ENCODE measurements around the gene RAI2.

The RAI2 gene

DNA sequence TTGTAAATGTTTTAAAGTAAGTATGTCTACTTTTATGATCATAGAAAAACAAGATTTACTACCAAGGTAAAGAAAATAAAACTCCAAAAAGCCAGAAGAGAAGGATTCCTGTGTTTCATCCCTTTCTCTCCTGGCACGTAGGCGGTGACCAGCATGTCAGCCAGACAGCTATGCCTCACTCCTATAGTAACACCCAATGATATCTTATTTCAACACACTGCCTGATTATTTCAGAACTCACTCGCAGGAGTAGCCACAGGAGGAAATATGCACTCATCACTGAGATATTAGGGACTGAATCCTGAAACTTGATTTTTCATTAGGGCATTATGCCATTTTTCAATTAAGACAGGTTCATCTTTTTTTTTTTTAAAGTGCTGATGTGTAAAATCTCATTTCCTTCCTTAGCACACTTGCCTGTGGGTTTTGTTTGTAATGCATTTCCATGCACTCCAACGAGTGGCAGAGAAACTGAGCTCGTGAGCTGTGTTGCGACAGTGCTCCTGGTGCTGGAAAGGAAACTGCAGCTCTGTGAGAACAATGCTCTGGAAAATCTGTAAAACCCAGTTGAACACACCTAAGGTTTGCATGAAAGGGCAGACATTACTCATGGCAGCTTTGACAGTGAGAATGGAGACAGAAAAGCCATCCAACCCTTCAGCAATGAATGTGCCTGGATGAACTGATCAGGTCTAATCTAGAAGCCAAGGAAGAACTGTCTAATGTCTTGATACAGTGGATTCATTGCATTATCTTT, 18.2 kb downstream of the RAI2 start:
- H3K27me3 ChIP-seq (replicated peaks), result no peaks in the 10 kb centered on the region
- TF ChIP-seq, protein P1, sequence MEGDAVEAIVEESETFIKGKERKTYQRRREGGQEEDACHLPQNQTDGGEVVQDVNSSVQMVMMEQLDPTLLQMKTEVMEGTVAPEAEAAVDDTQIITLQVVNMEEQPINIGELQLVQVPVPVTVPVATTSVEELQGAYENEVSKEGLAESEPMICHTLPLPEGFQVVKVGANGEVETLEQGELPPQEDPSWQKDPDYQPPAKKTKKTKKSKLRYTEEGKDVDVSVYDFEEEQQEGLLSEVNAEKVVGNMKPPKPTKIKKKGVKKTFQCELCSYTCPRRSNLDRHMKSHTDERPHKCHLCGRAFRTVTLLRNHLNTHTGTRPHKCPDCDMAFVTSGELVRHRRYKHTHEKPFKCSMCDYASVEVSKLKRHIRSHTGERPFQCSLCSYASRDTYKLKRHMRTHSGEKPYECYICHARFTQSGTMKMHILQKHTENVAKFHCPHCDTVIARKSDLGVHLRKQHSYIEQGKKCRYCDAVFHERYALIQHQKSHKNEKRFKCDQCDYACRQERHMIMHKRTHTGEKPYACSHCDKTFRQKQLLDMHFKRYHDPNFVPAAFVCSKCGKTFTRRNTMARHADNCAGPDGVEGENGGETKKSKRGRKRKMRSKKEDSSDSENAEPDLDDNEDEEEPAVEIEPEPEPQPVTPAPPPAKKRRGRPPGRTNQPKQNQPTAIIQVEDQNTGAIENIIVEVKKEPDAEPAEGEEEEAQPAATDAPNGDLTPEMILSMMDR (IDR thresholded peaks at IDR 0.05; ENCODE audit: low read depth, low read length, missing control alignments), result no peak
- DNase-seq, result no peak
- in situ Hi-C loops (cut with HindIII; ENCODE audit: low pct_ligation_motif_present, low sequenced_read_pairs), result no loop called here
- H3K36me3 ChIP-seq (replicated peaks), result no peaks in the 10 kb centered on the region
- no peak overlapping the region for H3K4me3 ChIP-seq (ENCODE audit: low read depth, low read length)
- H3K27ac ChIP-seq, result no peak overlapping the region

GRCh38 chrX:17839269-17839668, 21.8 kb downstream of the RAI2 start:
- TF ChIP-seq, protein P1 (IDR thresholded peaks at IDR 0.05; ENCODE audit: low read depth, low read length, missing control alignments), result no peak
- H3K36me3 ChIP-seq (replicated peaks), result no peaks in the 10 kb centered on the region
- no peak overlapping the region for H3K4me3 ChIP-seq (ENCODE audit: low read depth, low read length)
- in situ Hi-C loops (cut with HindIII; ENCODE audit: low pct_ligation_motif_present, low sequenced_read_pairs), result no loop called here
- no peaks in the 10 kb centered on the region for H3K27me3 ChIP-seq (replicated peaks)
- H3K27ac ChIP-seq, result no peak overlapping the region
- no peak for DNase-seq

DNA sequence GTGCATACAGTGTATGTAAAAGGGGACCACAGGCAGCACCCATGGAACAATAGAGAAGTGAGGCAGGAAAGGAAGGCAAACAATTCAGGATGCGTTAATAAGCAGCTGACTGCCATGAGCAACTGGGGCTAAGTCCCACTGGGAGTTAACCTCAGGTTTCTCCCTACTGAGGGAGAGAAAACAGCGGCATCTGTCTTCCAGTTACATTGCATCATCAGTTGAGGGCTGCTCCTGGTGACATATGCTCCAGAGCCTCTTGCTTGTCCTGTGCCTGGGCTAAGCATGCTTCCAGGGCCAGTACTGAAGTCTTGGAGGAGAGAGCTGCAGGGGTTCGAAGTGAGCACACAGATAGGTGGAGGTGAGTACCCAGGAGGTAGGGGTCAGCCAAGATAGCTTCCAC, 24.3 kb downstream of the RAI2 start:
- H3K27ac ChIP-seq, result no peak overlapping the region
- TF ChIP-seq, protein P1 (IDR thresholded peaks at IDR 0.05; ENCODE audit: low read depth, low read length, missing control alignments), result no peak
- H3K36me3 ChIP-seq (replicated peaks), result no peaks in the 10 kb centered on the region
- H3K4me3 ChIP-seq (ENCODE audit: low read depth, low read length), result no peak overlapping the region
- DNase-seq, result no peak
- no peaks in the 10 kb centered on the region for H3K27me3 ChIP-seq (replicated peaks)
- in situ Hi-C loops (cut with HindIII; ENCODE audit: low pct_ligation_motif_present, low sequenced_read_pairs), result no loop called here

- TF ChIP-seq, protein P1 (IDR thresholded peaks at IDR 0.05; ENCODE audit: low read depth, low read length, missing control alignments), result no peak
- Histone ChIP-seq H3K27ac (no peak overlapping the region), H3K4me3 (ENCODE audit: low read depth, low read length) (no peak overlapping the region), H3K36me3 (replicated peaks) (no peaks in the 10 kb centered on the region), H3K27me3 (replicated peaks) (no peaks in the 10 kb centered on the region)
- DNase-seq, result no peak
- in situ Hi-C loops (cut with HindIII; ENCODE audit: low pct_ligation_motif_present, low sequenced_read_pairs), result no loop called here
Measured at GRCh38 chrX:17833954-17834353, 27.1 kb downstream of the RAI2 start.

GRCh38 chrX:17831255-17831654, 29.8 kb downstream of the RAI2 start:
- no peak for DNase-seq
- H3K4me3 ChIP-seq (ENCODE audit: low read depth, low read length), result no peak overlapping the region
- no peaks in the 10 kb centered on the region for H3K36me3 ChIP-seq (replicated peaks)
- H3K27ac ChIP-seq, result no peak overlapping the region
- in situ Hi-C loops (cut with HindIII; ENCODE audit: low pct_ligation_motif_present, low sequenced_read_pairs), result no loop called here
- TF ChIP-seq, protein P1 (IDR thresholded peaks at IDR 0.05; ENCODE audit: low read depth, low read length, missing control alignments), result no peak
- no peaks in the 10 kb centered on the region for H3K27me3 ChIP-seq (replicated peaks)

GRCh38 chrX:17830211-17830610, 30.9 kb downstream of the RAI2 start:
- Histone ChIP-seq H3K27me3 (replicated peaks) (no peaks in the 10 kb centered on the region), H3K4me3 (ENCODE audit: low read depth, low read length) (no peak overlapping the region), H3K27ac (no peak overlapping the region), H3K36me3 (replicated peaks) (no peaks in the 10 kb centered on the region)
- DNase-seq, result no peak
- in situ Hi-C loops (cut with HindIII; ENCODE audit: low pct_ligation_motif_present, low sequenced_read_pairs), result no loop called here
- TF ChIP-seq, protein P1 (IDR thresholded peaks at IDR 0.05; ENCODE audit: low read depth, low read length, missing control alignments), result no peak
